IMR-90 (cell line): Measurements from ENCODE around the gene GRM4. TPM values are rescaled to one million over a fixed set of nuclear protein-coding genes. Genes with fewer than 3 reads are reported as not detected.

ENCODE experiments used
- ATAC-seq: fragments of 200-7000 bp; cut with Tn5 transposase; 2 replicates; pipeline ENCODE4 v1.9.1; 2020; ENCODE audit warnings: low read depth, mild to moderate bottlenecking, moderate library complexity
- BruUV-seq: library from RNA; stranded (reverse); fragments of 400-500 nt; replicated peaks from 2 replicates; lab custom pipeline; 2021; lab: Mats Ljungman, UMichigan
- CTCF ChIA-PET: fragments of 300-600 bp; formaldehyde crosslinking; extraction: SDS; loops from one replicate; lab custom pipeline; 2021; ENCODE audit warnings: antibody characterized with exemption; lab: Yijun Ruan, JAX
- POLR2A ChIA-PET: fragments of 300-600 bp; sonication (Branson Sonifier 250); formaldehyde crosslinking; loops from one replicate; lab custom pipeline; 2022; ENCODE audit warnings: antibody characterized with exemption; ENCODE audit not compliant: unreplicated experiment; lab: Charles Lee
- DNase-seq: peaks from one replicate; pipeline ENCODE4 v3.0.0; 2013
- H2AFZ ChIP-seq: replicated peaks from 2 replicates; pipeline ENCODE3; 2013; ENCODE audit warnings: low read length, mild to moderate bottlenecking; ENCODE audit not compliant: poor library complexity
- H2AK5ac ChIP-seq: 2 replicates; pipeline ENCODE4 v1.6.1; 2013; ENCODE audit warnings: low read depth, low read length, inconsistent platforms
- H2AK9ac ChIP-seq: replicated peaks from 2 replicates; pipeline ENCODE3; 2013; ENCODE audit warnings: mild to moderate bottlenecking, low read depth, low read length, moderate library complexity; ENCODE audit not compliant: poor library complexity
- H2BK120ac ChIP-seq: 2 replicates; pipeline ENCODE4 v1.6.1; 2013; ENCODE audit warnings: low read depth, low read length, inconsistent platforms
- H2BK15ac ChIP-seq: 3 replicates; pipeline ENCODE4 v1.6.1; 2013; ENCODE audit warnings: low read depth, low read length, inconsistent platforms
- H2BK20ac ChIP-seq: 2 replicates; pipeline ENCODE4 v1.6.1; 2013; ENCODE audit warnings: low read depth, mild to moderate bottlenecking, inconsistent platforms, low read length, moderate library complexity
- H2BK5ac ChIP-seq: 2 replicates; pipeline ENCODE4 v1.6.1; 2013; ENCODE audit warnings: mild to moderate bottlenecking, low read depth, low read length, inconsistent platforms; ENCODE audit not compliant: poor library complexity, severe bottlenecking
- H3K14ac ChIP-seq: replicated peaks from 2 replicates; pipeline ENCODE4 v1.6.1; 2013; ENCODE audit warnings: low read depth, low read length, inconsistent platforms
- H3K18ac ChIP-seq: 2 replicates; pipeline ENCODE4 v1.6.1; 2013; ENCODE audit warnings: low read depth, low read length, control low read depth
- H3K23ac ChIP-seq: 2 replicates; pipeline ENCODE4 v1.6.1; 2013; ENCODE audit warnings: low read depth, low read length, inconsistent platforms
- H3K27ac ChIP-seq: 2 replicates; pipeline ENCODE4 v1.5.1; 2013; ENCODE audit warnings: mild to moderate bottlenecking, control low read depth, low read length; ENCODE audit not compliant: insufficient read depth
- H3K27me3 ChIP-seq: 2 replicates; pipeline ENCODE4 v1.6.1; 2013; ENCODE audit warnings: low read length; ENCODE audit not compliant: control insufficient read depth, insufficient read depth
- H3K36me3 ChIP-seq: 2 replicates; pipeline ENCODE4 v1.6.1; 2013; ENCODE audit warnings: low read length, mixed read lengths; ENCODE audit not compliant: control insufficient read depth, insufficient read depth
- H3K4ac ChIP-seq: 2 replicates; pipeline ENCODE4 v1.6.1; 2013; ENCODE audit warnings: low read depth, low read length, inconsistent platforms
- H3K4me1 ChIP-seq: 2 replicates; pipeline ENCODE4 v1.6.1; 2013; ENCODE audit warnings: low read length, mixed read lengths; ENCODE audit not compliant: control insufficient read depth, insufficient read depth
- H3K4me2 ChIP-seq: 2 replicates; pipeline ENCODE4 v1.6.1; 2013; ENCODE audit warnings: low read depth, mild to moderate bottlenecking, control low read depth, low read length, moderate library complexity
- H3K4me3 ChIP-seq: 2 replicates; pipeline ENCODE4 v1.5.1; 2013; ENCODE audit warnings: low read depth, mild to moderate bottlenecking, control low read depth, low read length, moderate library complexity; ENCODE audit not compliant: insufficient read depth
- H3K56ac ChIP-seq: 2 replicates; pipeline ENCODE4 v1.6.1; 2013; ENCODE audit warnings: low read length, inconsistent platforms; ENCODE audit not compliant: insufficient read depth; ENCODE audit errors: extremely low read depth
- H3K79me1 ChIP-seq, 2 experiments: 2 replicates each; pipeline ENCODE4 v1.6.1; 2013; ENCODE audit warnings: low read length in 2 of 2, inconsistent platforms in 1 of 2, low read depth in 1 of 2
- H3K9ac ChIP-seq: 2 replicates; pipeline ENCODE4 v1.6.1; 2013; ENCODE audit warnings: low read depth, low read length, control low read depth
- H3K9me1 ChIP-seq: 2 replicates; pipeline ENCODE4 v1.6.1; 2013; ENCODE audit warnings: low read length, inconsistent platforms; ENCODE audit not compliant: insufficient read depth
- H3K9me3 ChIP-seq: 2 replicates; pipeline ENCODE4 v1.6.1; 2013; ENCODE audit warnings: low read length; ENCODE audit not compliant: control insufficient read depth, insufficient read depth
- H4K20me1 ChIP-seq: 2 replicates; pipeline ENCODE4 v1.6.1; 2013; ENCODE audit warnings: low read length, inconsistent platforms; ENCODE audit not compliant: insufficient read depth
- H4K5ac ChIP-seq: 2 replicates; pipeline ENCODE4 v1.6.1; 2013; ENCODE audit warnings: mild to moderate bottlenecking, low read depth, low read length, control low read depth
- H4K8ac ChIP-seq, 2 experiments: 2 replicates each; pipeline ENCODE4 v1.6.1; 2013; ENCODE audit warnings: low read depth in 2 of 2, low read length in 2 of 2, control low read depth in 1 of 2, inconsistent platforms in 1 of 2
- H4K91ac ChIP-seq: 2 replicates; pipeline ENCODE4 v1.6.1; 2013; ENCODE audit warnings: low read depth, low read length, inconsistent platforms; ENCODE audit not compliant: insufficient read depth
- BHLHE40 ChIP-seq: fragments of 150-350 bp; IDR thresholded peaks from 2 replicates; pipeline ENCODE4 v1.6.1; 2016; ENCODE audit warnings: mild to moderate bottlenecking, low read depth, low read length
- CEBPB ChIP-seq: IDR thresholded peaks from 2 replicates; pipeline ENCODE4 v1.6.1; 2012; ENCODE audit warnings: low read depth, low read length, improper control_type of control experiment
- CHD1 ChIP-seq: IDR thresholded peaks from 2 replicates; pipeline ENCODE4 v1.6.1; 2012; ENCODE audit warnings: low read depth, low read length, improper control_type of control experiment
- MXI1 ChIP-seq: IDR thresholded peaks from 2 replicates; pipeline ENCODE4 v1.6.1; 2012; ENCODE audit warnings: low read depth, mild to moderate bottlenecking, low read length, moderate library complexity, borderline replicate concordance
- POLR2A ChIP-seq: IDR thresholded peaks from 2 replicates; pipeline ENCODE4 v1.6.1; 2012; ENCODE audit warnings: mild to moderate bottlenecking, low read depth, low read length
- RCOR1 ChIP-seq: IDR thresholded peaks from 2 replicates; pipeline ENCODE4 v1.6.1; 2012; ENCODE audit warnings: mild to moderate bottlenecking, low read length, improper control_type of control experiment; ENCODE audit not compliant: insufficient replicate concordance
- RFX5 ChIP-seq: IDR thresholded peaks from 2 replicates; pipeline ENCODE4 v1.8.0; 2012; ENCODE audit warnings: low read depth, mild to moderate bottlenecking, low read length, moderate library complexity
- WGBS, 2 experiments: methylation state at CpG; one replicate each; pipeline versions ENCODE4 v1.1.5 to v1.1.7; 2013; ENCODE audit warnings: missing lambda C conversion rate in 2 of 2; ENCODE audit not compliant: insufficient read length in 1 of 2; ENCODE audit errors: extremely low coverage in 2 of 2; 5-methylcytosine and 5-hydroxymethylcytosine counted together
- dilution Hi-C: fragments of 300-500 bp; cut with HindIII; formaldehyde crosslinking; loops from one replicate; pipeline ENCODE4 v1.14.3; 2018; ENCODE audit warnings: low sequenced_read_pairs; ENCODE audit not compliant: unreplicated experiment
- in situ Hi-C: fragments of 300-500 bp; cut with MboI; formaldehyde crosslinking; loops from 3 replicates; pipeline ENCODE4 v1.14.3; 2019; ENCODE audit warnings: low sequenced_read_pairs, inconsistent platforms, mixed read lengths
- intact Hi-C: fragments of 100-400 bp; cut with micrococcal nuclease; formaldehyde crosslinking; loops from 2 replicates; pipeline ENCODE4 v1.10.0; 2022
- polyA plus RNA-seq, 3 experiments: library from polyadenylated mRNA; depleted of rRNA; stranded (reverse); fragments of >200 nt; gene quantifications; 2 replicates each; pipeline ENCODE4 v1.2.3, GENCODE V29; 2012; ENCODE audit warnings: low replicate concordance in 1 of 3
- total RNA-seq: library from RNA; depleted of rRNA; stranded (reverse); fragments of >200 nt; gene quantifications from 2 replicates; pipeline ENCODE4 v1.2.3, GENCODE V29; 2012
- TF ChIP-seq, protein P1 (sequence below): fragments of 150-350 bp; IDR thresholded peaks from 2 replicates; pipeline ENCODE4 v1.6.1; 2017; ENCODE audit warnings: mild to moderate bottlenecking, antibody characterized with exemption, low read length, low read depth

The GRM4 gene
- total and polyA plus RNA-seq, 2 of the 4 experiments (the other 2 are of a cell fraction): 0.02 TPM; not detected in 1

DNA sequence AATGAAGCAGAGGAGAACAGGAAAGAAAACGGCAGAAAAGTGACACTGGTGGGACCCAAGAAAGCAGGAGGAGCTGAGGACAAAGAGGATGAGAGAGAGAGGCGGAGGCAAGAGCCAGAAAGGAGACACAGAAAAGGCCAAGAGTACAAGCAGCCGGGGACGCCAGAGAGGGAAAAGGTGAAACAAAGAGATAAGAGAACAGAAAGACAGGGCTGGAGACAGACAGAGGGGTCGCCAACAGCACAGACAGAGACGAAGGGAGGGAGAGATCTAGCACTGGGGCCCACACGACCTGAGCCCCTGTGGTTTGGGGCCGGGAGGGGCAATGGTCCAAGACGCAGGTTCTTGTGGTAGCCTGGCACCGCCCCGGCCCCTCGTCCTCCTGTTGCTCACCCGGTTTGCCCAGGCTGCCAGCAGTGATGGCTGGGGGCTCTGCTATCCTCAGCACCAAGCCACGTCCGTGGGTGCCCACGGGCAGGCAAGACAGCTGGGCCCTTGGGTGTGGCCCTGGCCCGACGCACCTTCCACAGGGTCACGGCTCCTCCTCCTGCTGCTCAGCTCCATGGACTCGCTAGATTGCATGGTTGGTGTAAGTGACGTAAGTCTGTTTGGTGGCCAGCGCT is 123.5 kb downstream of the GRM4 start:
- intact Hi-C loops: loop anchor here (5.0 kb wide), 1 partner anchor 435 kb away; no protein-coding TSS in a partner anchor
- H3K4me2 ChIP-seq: no peak overlapping the region
- H2AK5ac ChIP-seq: no peak overlapping the region
- no peak overlapping the region for H3K56ac ChIP-seq
- no peak overlapping the region for H3K9ac ChIP-seq
- dilution Hi-C loops: no loop called here
- H3K4me1 ChIP-seq: no peaks in the 10 kb centered on the region
- no peak overlapping the region for H4K5ac ChIP-seq
- BruUV-seq: no TSS peak
- no peak overlapping the region for H2BK120ac ChIP-seq
- H3K9me1 ChIP-seq: no peaks in the 10 kb centered on the region
- CTCF ChIA-PET: no interaction called here
- in situ Hi-C loops: no loop called here
- H3K9me3 ChIP-seq: no peaks in the 10 kb centered on the region
- H3K27ac ChIP-seq: no peak overlapping the region
- no peak overlapping the region for H3K4me3 ChIP-seq
- DNase-seq (no peak), ATAC-seq (no peak)
- H3K79me1 ChIP-seq: no peaks in the 10 kb centered on the region
- H3K18ac ChIP-seq: no peak overlapping the region
- H2BK20ac ChIP-seq: no peak overlapping the region
- no peak overlapping the region for H2AK9ac ChIP-seq
- no peak overlapping the region for H3K23ac ChIP-seq
- no peak overlapping the region for H3K4ac ChIP-seq
- H4K91ac ChIP-seq: no peak overlapping the region
- whole genome bisulfite sequencing, 2 experiments: 53% methylated on average over 14 of the region's 22 CpGs; no CpG with 5 or more reads in 1 of the 2 experiments
- H2AFZ ChIP-seq: no peak overlapping the region
- H3K27me3 ChIP-seq: peaks cover 56% of the 10 kb centered on the region
- no peak overlapping the region for H4K8ac ChIP-seq
- H4K20me1 ChIP-seq: no peaks in the 10 kb centered on the region
- no peak overlapping the region for H2BK5ac ChIP-seq
- H2BK15ac ChIP-seq: no peak overlapping the region
- TF ChIP-seq BHLHE40 (no peak), RCOR1 (no peak), POLR2A (no peak), RFX5 (no peak), CHD1 (no peak), CEBPB (no peak), MXI1 (no peak)
- TF ChIP-seq, protein P1, sequence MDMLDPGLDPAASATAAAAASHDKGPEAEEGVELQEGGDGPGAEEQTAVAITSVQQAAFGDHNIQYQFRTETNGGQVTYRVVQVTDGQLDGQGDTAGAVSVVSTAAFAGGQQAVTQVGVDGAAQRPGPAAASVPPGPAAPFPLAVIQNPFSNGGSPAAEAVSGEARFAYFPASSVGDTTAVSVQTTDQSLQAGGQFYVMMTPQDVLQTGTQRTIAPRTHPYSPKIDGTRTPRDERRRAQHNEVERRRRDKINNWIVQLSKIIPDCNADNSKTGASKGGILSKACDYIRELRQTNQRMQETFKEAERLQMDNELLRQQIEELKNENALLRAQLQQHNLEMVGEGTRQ: no peak
- POLR2A ChIA-PET: no interaction called here
- no peak overlapping the region for H3K14ac ChIP-seq
- H3K36me3 ChIP-seq: no peaks in the 10 kb centered on the region
